ENCODE measurements around the gene WWC2. TPM values are rescaled to one million over a fixed set of nuclear protein-coding genes. Genes with fewer than 3 reads are reported as not detected.

The WWC2 gene
- total RNA-seq, 1 donor from 2014 or later, result 24.6 TPM

DNA sequence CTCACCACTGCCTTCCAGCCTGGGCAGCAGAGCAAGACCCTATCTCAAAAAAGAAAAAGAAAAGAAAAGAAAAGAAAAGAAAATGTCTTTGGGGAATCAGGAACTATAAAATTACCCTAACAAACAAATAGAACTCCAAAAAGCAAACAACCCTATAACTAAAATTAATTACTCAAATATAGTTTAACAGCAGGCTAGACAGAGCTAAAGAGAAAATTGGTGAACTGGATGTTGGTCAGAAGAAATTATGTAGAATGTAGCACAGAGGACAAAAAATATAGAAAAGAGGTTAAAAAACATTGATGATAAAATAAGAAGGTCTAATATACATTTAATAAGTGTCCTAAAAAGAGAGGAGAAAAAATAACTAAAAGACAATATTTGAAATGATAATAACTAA lies 27.8 kb upstream of the WWC2 start:
- H3K27ac Mint-ChIP-seq, result no peak overlapping the region
- peaks cover 10% of the 10 kb centered on the region for H3K4me1 Mint-ChIP-seq (ENCODE audit: unreplicated experiment)
- H3K36me3 Mint-ChIP-seq, result no peaks in the 10 kb centered on the region
- no peak for TF ChIP-seq CTCF (conservative IDR thresholded peaks at IDR 0.05)
- H3K4me3 Mint-ChIP-seq, result no peak overlapping the region
- no peak for DNase-seq (ENCODE audit: extremely low spot score, unreplicated experiment)
- peaks cover 13% of the 10 kb centered on the region for H3K27me3 Mint-ChIP-seq
- peaks cover 12% of the 10 kb centered on the region for H3K9me3 Mint-ChIP-seq

DNA sequence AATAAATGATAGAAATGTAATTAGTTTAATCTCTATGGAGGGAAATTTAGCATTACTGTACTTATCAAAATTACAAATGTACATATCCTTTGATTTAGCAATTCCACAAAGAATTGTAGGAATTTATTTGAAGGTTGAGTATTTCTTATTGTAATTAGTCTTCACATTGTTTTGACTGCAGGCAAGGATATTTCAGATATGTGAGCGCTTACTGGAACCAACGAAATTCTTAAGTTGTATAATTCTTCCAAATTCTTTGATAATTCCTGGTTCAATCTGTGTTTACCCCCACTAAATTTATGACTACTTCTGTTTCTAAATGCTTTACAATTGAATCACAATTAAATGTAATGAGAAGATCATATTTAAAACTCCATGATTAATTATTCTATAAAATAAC lies 26.9 kb upstream of the WWC2 start:
- TF ChIP-seq CTCF (conservative IDR thresholded peaks at IDR 0.05), result no peak
- no peak overlapping the region for H3K27ac Mint-ChIP-seq
- DNase-seq (ENCODE audit: extremely low spot score, unreplicated experiment), result no peak
- peaks cover 12% of the 10 kb centered on the region for H3K9me3 Mint-ChIP-seq
- H3K27me3 Mint-ChIP-seq, result peaks cover 13% of the 10 kb centered on the region
- peaks cover 10% of the 10 kb centered on the region for H3K4me1 Mint-ChIP-seq (ENCODE audit: unreplicated experiment)
- no peak overlapping the region for H3K4me3 Mint-ChIP-seq
- H3K36me3 Mint-ChIP-seq, result no peaks in the 10 kb centered on the region

DNA sequence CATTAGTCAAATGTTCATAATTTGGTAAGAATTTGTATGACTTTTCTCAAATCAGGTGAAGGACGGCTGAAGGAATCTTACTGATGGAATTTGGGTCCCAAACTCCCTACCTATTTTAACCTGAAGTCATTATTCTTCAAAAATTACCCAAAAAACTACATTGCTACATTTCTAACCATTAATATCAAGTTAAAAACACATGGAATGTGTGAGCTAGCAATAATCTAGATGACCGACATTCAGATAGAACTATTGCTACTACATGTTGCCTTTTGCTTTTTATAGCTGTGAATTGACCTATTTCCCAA lies 25.3 kb upstream of the WWC2 start:
- TF ChIP-seq CTCF (conservative IDR thresholded peaks at IDR 0.05), result peak; percentile 60
- H3K27ac Mint-ChIP-seq, result peak overlapping the region; percentile 45
- DNase-seq (ENCODE audit: extremely low spot score, unreplicated experiment), result no peak
- H3K27me3 Mint-ChIP-seq, result peaks cover 13% of the 10 kb centered on the region
- no peaks in the 10 kb centered on the region for H3K36me3 Mint-ChIP-seq
- peaks cover 10% of the 10 kb centered on the region for H3K4me1 Mint-ChIP-seq (ENCODE audit: unreplicated experiment)
- H3K9me3 Mint-ChIP-seq, result no peaks in the 10 kb centered on the region
- H3K4me3 Mint-ChIP-seq, result no peak overlapping the region

GRCh38 chr4:183074288-183074990 lies 24.6 kb upstream of the WWC2 start:
- Mint-ChIP-seq H3K27ac (no peak overlapping the region), H3K36me3 (no peaks in the 10 kb centered on the region), H3K9me3 (no peaks in the 10 kb centered on the region), H3K4me3 (no peak overlapping the region), H3K4me1 (ENCODE audit: unreplicated experiment) (peaks cover 10% of the 10 kb centered on the region), H3K27me3 (peaks cover 13% of the 10 kb centered on the region)
- TF ChIP-seq CTCF (conservative IDR thresholded peaks at IDR 0.05), result no peak
- no peak for DNase-seq (ENCODE audit: extremely low spot score, unreplicated experiment)

GRCh38 chr4:183078634-183079033 lies 20.4 kb upstream of the WWC2 start:
- Mint-ChIP-seq H3K27me3 (peaks cover 8% of the 10 kb centered on the region), H3K27ac (no peak overlapping the region), H3K4me3 (no peak overlapping the region), H3K9me3 (no peaks in the 10 kb centered on the region), H3K4me1 (ENCODE audit: unreplicated experiment) (peaks cover 7% of the 10 kb centered on the region), H3K36me3 (no peaks in the 10 kb centered on the region)
- no peak for TF ChIP-seq CTCF (conservative IDR thresholded peaks at IDR 0.05)
- no peak for DNase-seq (ENCODE audit: extremely low spot score, unreplicated experiment)

Measured in type B pancreatic cell (in vitro differentiated cells).